ENCODE results near the gene PRDM9.
"Not testable (repeated sequence)": the region's sequence is repeated elsewhere in the genome, so short reads cannot be mapped to it uniquely, and the experiment has no call there.

Gene PRDM9

GRCh38 chr5:23474315-23474714, 33.1 kb upstream of the PRDM9 start:
- no peak for TF ChIP-seq CTCF (IDR thresholded peaks at IDR 0.05; ENCODE audit: low read depth, low read length, missing control alignments)
- H3K4me3 ChIP-seq (ENCODE audit: low read depth, low read length): no peak overlapping the region
- no peak for DNase-seq (ENCODE audit: low read depth)

DNA sequence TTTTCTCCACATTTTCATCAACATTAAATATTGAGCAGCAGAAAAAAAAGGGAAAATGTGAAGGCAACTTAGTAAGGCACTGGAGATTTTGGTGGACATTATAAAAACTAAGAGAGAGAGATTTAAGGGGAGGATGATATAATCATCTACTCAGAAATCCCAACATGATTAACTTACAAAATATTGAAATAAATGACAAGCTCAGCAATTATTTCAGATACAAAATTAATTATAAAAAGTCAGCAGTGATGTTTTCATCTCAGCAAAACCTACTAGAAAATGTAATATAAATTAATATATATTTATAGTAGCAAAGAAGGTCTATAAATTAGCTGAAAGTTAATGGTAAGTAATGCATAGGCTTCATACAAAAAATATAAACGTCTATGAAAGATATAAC, 30.8 kb upstream of the PRDM9 start:
- H3K4me3 ChIP-seq (ENCODE audit: low read depth, low read length): no peak overlapping the region
- DNase-seq (ENCODE audit: low read depth): no peak
- no peak for TF ChIP-seq CTCF (IDR thresholded peaks at IDR 0.05; ENCODE audit: low read depth, low read length, missing control alignments)

DNA sequence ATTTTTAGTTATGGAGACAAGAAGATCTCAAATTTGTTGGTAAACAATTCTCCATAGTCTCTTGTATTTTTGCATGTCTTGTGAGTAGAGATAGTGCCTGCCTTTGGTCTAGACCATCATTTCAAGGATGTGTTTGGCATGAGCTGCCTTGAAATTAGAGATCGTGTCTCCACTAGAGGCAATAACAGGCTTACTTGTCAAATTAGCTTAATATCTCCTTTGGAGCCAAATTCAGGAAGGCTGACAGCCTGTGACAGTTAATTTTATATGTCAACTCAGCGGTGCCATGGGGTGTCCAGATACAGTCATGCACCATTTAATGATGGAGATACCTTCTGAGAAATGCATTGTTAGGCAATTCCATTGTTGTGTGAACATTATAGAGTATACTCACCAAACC, 24.8 kb upstream of the PRDM9 start:
- no peak for TF ChIP-seq CTCF (IDR thresholded peaks at IDR 0.05; ENCODE audit: low read depth, low read length, missing control alignments)
- no peak overlapping the region for H3K4me3 ChIP-seq (ENCODE audit: low read depth, low read length)
- DNase-seq (ENCODE audit: low read depth): no peak

- no peak for DNase-seq (ENCODE audit: low read depth)
- TF ChIP-seq CTCF (IDR thresholded peaks at IDR 0.05; ENCODE audit: low read depth, low read length, missing control alignments): no peak
Measured at GRCh38 chr5:23483090-23483489, 24.3 kb upstream of the PRDM9 start.

GRCh38 chr5:23484096-23484495, 23.3 kb upstream of the PRDM9 start:
- H3K4me3 ChIP-seq (ENCODE audit: low read depth, low read length): no peak overlapping the region
- no peak for DNase-seq (ENCODE audit: low read depth)
- no peak for TF ChIP-seq CTCF (IDR thresholded peaks at IDR 0.05; ENCODE audit: low read depth, low read length, missing control alignments)

More at GRCh38 chr5:23483090-23483489, 24.3 kb upstream of the PRDM9 start:
- no peak overlapping the region for H3K4me3 ChIP-seq (ENCODE audit: low read depth, low read length)

- DNase-seq (ENCODE audit: low read depth); H3K4me3 ChIP-seq (ENCODE audit: low read depth, low read length): not testable (repeated sequence)
Measured at GRCh38 chr5:23486227-23486626, 21.2 kb upstream of the PRDM9 start.

GRCh38 chr5:23490993-23491392, 16.4 kb upstream of the PRDM9 start:
- no peak overlapping the region for H3K4me3 ChIP-seq (ENCODE audit: low read depth, low read length)
- DNase-seq (ENCODE audit: low read depth): no peak
- no peak for TF ChIP-seq CTCF (IDR thresholded peaks at IDR 0.05; ENCODE audit: low read depth, low read length, missing control alignments)

- no peak for DNase-seq (ENCODE audit: low read depth)
- no peak for TF ChIP-seq CTCF (IDR thresholded peaks at IDR 0.05; ENCODE audit: low read depth, low read length, missing control alignments)
Measured at GRCh38 chr5:23494558-23494957, 12.9 kb upstream of the PRDM9 start.

More at GRCh38 chr5:23494558-23494957, 12.9 kb upstream of the PRDM9 start:
- no peak overlapping the region for H3K4me3 ChIP-seq (ENCODE audit: low read depth, low read length)

Data from GM12864 (cell line).